Body of pancreas (tissue), 4 donors: Measurements from ENCODE around the gene OR5K1. TPM values are rescaled to one million over a fixed set of nuclear protein-coding genes. Genes with fewer than 3 reads are reported as not detected.

ENCODE experiments used
- ATAC-seq: fragments of 150-250 bp; one replicate; pipeline ENCODE4 v1.9.1; 2016
- DNase-seq, 4 donors: peaks; one replicate each; pipeline ENCODE4 v3.0.0-alpha.2; 2019
- H3K27ac ChIP-seq, 4 donors: fragments of 200-600 bp; sonication (generic); 1 replicate in 3 of 4; 2 replicates in 1 of 4; pipeline versions ENCODE4 v1.5.1 to v1.6.1; 2016 to 2019; ENCODE audit warnings: mild to moderate bottlenecking in 1 of 4, mixed read lengths in 1 of 4, moderate library complexity in 1 of 4
- H3K27me3 ChIP-seq, 2 donors: fragments of 200-600 bp; sonication (generic); one replicate each; pipeline ENCODE4 v1.6.0; 2016; ENCODE audit warnings: mild to moderate bottlenecking in 1 of 2
- H3K36me3 ChIP-seq, 2 donors: fragments of 200-600 bp; sonication (generic); replicated peaks in 1 of 2; 2 replicates each; pipeline ENCODE4 v1.5.1; 2016; ENCODE audit warnings: low read depth in 2 of 2; ENCODE audit not compliant: insufficient read depth in 1 of 2
- H3K4me1 ChIP-seq: fragments of 200-600 bp; sonication (generic); one replicate; pipeline ENCODE4 v1.6.0; 2016
- H3K4me3 ChIP-seq, 2 donors: fragments of 200-600 bp; sonication (generic); 1 replicate in 1 of 2; 2 replicates in 1 of 2; pipeline ENCODE4 v1.5.1; 2016 to 2019
- H3K9me3 ChIP-seq, 3 donors: fragments of 200-600 bp; sonication (generic); 1 replicate in 2 of 3; 2 replicates in 1 of 3; pipeline ENCODE4 v1.5.1; 2016
- POLR2A ChIP-seq, 3 donors: fragments of 450-650 bp; IDR thresholded peaks; one replicate each; pipeline ENCODE4 v1.6.1; 2016; ENCODE audit warnings: antibody characterized with exemption in 3 of 3, mild to moderate bottlenecking in 2 of 3
- WGBS, 2 donors: methylation state at CpG; one replicate each; pipeline ENCODE4 v1.1.5; 2017; 5-methylcytosine and 5-hydroxymethylcytosine counted together
- intact Hi-C: fragments of 100-400 bp; cut with DNase I; formaldehyde crosslinking; loops from one replicate; pipeline ENCODE4 v1.15.1; 2023
- total RNA-seq, 2 donors: library from RNA; depleted of rRNA; stranded (reverse); fragments of >200 nt; gene quantifications; one replicate each; pipeline ENCODE4 v1.1.0, GENCODE V29; 2016
- TF ChIP-seq, protein P1 (sequence below), 7 experiments: fragments of 450-650 bp in 4 of 7; fragments of 200-600 bp in 3 of 7; sonication (generic) in 3 of 7; IDR thresholded peaks; one replicate each; pipeline ENCODE4 v1.5.1; 2016 to 2019; ENCODE audit warnings: antibody characterized with exemption in 7 of 7

OR5K1 gene
- total RNA-seq = not detected

DNA sequence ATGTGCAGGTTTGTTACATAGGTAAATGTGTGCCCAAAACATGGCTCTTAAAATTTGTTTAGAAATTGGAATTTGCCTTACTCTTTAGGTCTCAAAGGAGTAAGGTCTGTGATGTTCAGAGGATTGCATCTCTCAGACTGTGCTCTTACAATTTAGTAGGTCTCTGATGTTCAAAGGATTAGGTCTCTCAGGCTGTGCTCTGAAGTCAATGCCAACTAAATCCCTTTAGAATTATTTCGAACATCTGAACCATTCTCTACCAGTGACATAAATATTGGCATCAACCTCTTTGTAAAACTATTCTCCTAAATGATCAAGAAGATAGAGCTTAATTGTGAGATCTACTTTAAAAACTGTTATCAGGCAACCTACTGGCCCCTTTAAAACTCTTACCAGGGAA lies at the start of gene OR5K1:
Gene OR5K1 (plus strand): TSS at position 301 of the 400 bp plus-strand sequence. CDS start 6,376 bp downstream, outside the sequence.
- Histone ChIP-seq H3K9me3 (no peaks in the 10 kb centered on the region), H3K4me3 (no peak within 1 kb of the TSS), H3K27me3 (no peaks in the 10 kb centered on the region), H3K36me3 (no peaks in the 10 kb centered on the region), H3K27ac (no peak within 1 kb of the TSS), H3K4me1 (no peaks in the 10 kb centered on the region)
- intact Hi-C loops = no loop called here
- no peak for TF ChIP-seq POLR2A (IDR thresholded peaks at IDR 0.05)
- TF ChIP-seq, protein P1, sequence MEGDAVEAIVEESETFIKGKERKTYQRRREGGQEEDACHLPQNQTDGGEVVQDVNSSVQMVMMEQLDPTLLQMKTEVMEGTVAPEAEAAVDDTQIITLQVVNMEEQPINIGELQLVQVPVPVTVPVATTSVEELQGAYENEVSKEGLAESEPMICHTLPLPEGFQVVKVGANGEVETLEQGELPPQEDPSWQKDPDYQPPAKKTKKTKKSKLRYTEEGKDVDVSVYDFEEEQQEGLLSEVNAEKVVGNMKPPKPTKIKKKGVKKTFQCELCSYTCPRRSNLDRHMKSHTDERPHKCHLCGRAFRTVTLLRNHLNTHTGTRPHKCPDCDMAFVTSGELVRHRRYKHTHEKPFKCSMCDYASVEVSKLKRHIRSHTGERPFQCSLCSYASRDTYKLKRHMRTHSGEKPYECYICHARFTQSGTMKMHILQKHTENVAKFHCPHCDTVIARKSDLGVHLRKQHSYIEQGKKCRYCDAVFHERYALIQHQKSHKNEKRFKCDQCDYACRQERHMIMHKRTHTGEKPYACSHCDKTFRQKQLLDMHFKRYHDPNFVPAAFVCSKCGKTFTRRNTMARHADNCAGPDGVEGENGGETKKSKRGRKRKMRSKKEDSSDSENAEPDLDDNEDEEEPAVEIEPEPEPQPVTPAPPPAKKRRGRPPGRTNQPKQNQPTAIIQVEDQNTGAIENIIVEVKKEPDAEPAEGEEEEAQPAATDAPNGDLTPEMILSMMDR (IDR thresholded peaks at IDR 0.05) = no peak
- ATAC-seq (no peak), DNase-seq (no peak)
- WGBS, 2 donors = 49 to 61% methylated on average over 1 of the region's 1 CpG

GRCh38 chr3:98432575-98432974 lies 30.4 kb upstream of the OR5K1 start:
- Histone ChIP-seq H3K36me3 (no peaks in the 10 kb centered on the region), H3K9me3 (peaks cover 0 to 10% (median 0%) of the 10 kb centered on the region in 3 donors), H3K27me3 (no peaks in the 10 kb centered on the region), H3K4me1 (no peaks in the 10 kb centered on the region), H3K4me3 (no peak overlapping the region), H3K27ac (no peak overlapping the region)
- TF ChIP-seq POLR2A (IDR thresholded peaks at IDR 0.05) = no peak
- TF ChIP-seq, protein P1 (IDR thresholded peaks at IDR 0.05) = no peak
- intact Hi-C loops = no loop called here
- DNase-seq (no peak), ATAC-seq (no peak)

GRCh38 chr3:98433764-98434163 lies 29.2 kb upstream of the OR5K1 start:
- no peak for TF ChIP-seq POLR2A (IDR thresholded peaks at IDR 0.05)
- TF ChIP-seq, protein P1 (IDR thresholded peaks at IDR 0.05) = no peak
- 9 to 18% methylated on average over 2 of the region's 2 CpGs for WGBS, 2 donors
- intact Hi-C loops = no loop called here
- Histone ChIP-seq H3K9me3 (peaks cover 0 to 2% (median 0%) of the 10 kb centered on the region in 3 donors), H3K27me3 (no peaks in the 10 kb centered on the region), H3K36me3 (no peaks in the 10 kb centered on the region), H3K27ac (no peak overlapping the region), H3K4me1 (no peaks in the 10 kb centered on the region), H3K4me3 (no peak overlapping the region)
- ATAC-seq = no peak
- no peak for DNase-seq

- no peak for DNase-seq
- Histone ChIP-seq H3K27me3 (no peaks in the 10 kb centered on the region), H3K36me3 (no peaks in the 10 kb centered on the region), H3K4me1 (no peaks in the 10 kb centered on the region), H3K9me3 (no peaks in the 10 kb centered on the region), H3K27ac (no peak overlapping the region), H3K4me3 (no peak overlapping the region)
- intact Hi-C loops = no loop called here
- WGBS, 2 donors = 44 to 56% methylated on average over 4 of the region's 4 CpGs
- no peak for TF ChIP-seq POLR2A (IDR thresholded peaks at IDR 0.05)
- TF ChIP-seq, protein P1 (IDR thresholded peaks at IDR 0.05) = no peak
- no peak for ATAC-seq
Measured at GRCh38 chr3:98434412-98434811, 28.6 kb upstream of the OR5K1 start.

DNA sequence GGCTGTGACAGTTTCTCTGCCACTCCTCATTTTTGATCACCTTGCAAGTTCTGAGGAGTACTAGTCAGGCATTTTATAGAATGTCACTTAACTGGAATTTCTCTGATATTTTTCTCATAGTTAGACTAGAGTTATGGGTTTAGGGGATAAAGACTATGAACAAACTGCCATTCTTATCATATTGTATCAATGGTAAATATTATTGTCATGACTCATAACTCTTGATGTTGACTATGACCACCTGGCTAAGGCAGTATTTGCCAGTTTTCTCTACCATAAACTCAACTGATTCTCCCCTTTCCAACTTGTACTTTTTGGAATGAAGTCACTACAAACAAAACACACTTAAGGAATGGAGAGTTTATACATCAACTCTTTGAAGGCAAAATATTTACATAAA lies 22.7 kb upstream of the OR5K1 start:
- intact Hi-C loops = no loop called here
- no peaks in the 10 kb centered on the region for H3K4me1 ChIP-seq
- no peak overlapping the region for H3K27ac ChIP-seq
- no peaks in the 10 kb centered on the region for H3K9me3 ChIP-seq
- no peak for TF ChIP-seq POLR2A (IDR thresholded peaks at IDR 0.05)
- TF ChIP-seq, protein P1 (IDR thresholded peaks at IDR 0.05) = no peak
- ATAC-seq (no peak), DNase-seq (no peak)
- H3K27me3 ChIP-seq = no peaks in the 10 kb centered on the region
- no peaks in the 10 kb centered on the region for H3K36me3 ChIP-seq
- no peak overlapping the region for H3K4me3 ChIP-seq
